SJSA1 (cell line): ENCODE results near the gene ALX1. TPM values are rescaled to one million over a fixed set of nuclear protein-coding genes. Genes with fewer than 3 reads are reported as not detected.
"Not testable (repeated sequence)": the region's sequence is repeated elsewhere in the genome, so short reads cannot be mapped to it uniquely, and the experiment has no call there.

Experiments used
- DNase-seq, 2 experiments: peaks; one replicate each; pipeline ENCODE4 v3.0.0-alpha.2; 2015 to 2020; ENCODE audit warnings: low spot score in 2 of 2, low read depth in 1 of 2
- H3K27ac ChIP-seq: fragments of 250-450 bp; sonication (Bioruptor Pico); 2 replicates; pipeline ENCODE4 v1.5.1; 2020; ENCODE audit warnings: mild to moderate bottlenecking, moderate library complexity
- H3K27me3 ChIP-seq: fragments of 250-450 bp; sonication (Bioruptor Pico); replicated peaks from 2 replicates; pipeline ENCODE4 v1.5.1; 2020; ENCODE audit warnings: mild to moderate bottlenecking, moderate library complexity
- H3K36me3 ChIP-seq: fragments of 250-450 bp; sonication (Bioruptor Pico); 2 replicates; pipeline ENCODE4 v1.5.1; 2020; ENCODE audit warnings: mild to moderate bottlenecking
- H3K4me1 ChIP-seq: fragments of 250-450 bp; sonication (Bioruptor Pico); replicated peaks from 2 replicates; pipeline ENCODE4 v1.6.1; 2021; ENCODE audit warnings: mild to moderate bottlenecking
- H3K4me3 ChIP-seq: fragments of 250-450 bp; sonication (Bioruptor Pico); 2 replicates; pipeline ENCODE4 v1.5.1; 2020; ENCODE audit warnings: mild to moderate bottlenecking
- H3K9me3 ChIP-seq: fragments of 250-450 bp; sonication (Bioruptor Pico); replicated peaks from 2 replicates; pipeline ENCODE4 v1.5.1; 2020; ENCODE audit warnings: mild to moderate bottlenecking
- total RNA-seq: library from RNA; depleted of rRNA; stranded (reverse); fragments of >200 nt; shearing (Covaris generic); gene quantifications from 2 replicates; pipeline ENCODE4 v1.2.3, GENCODE V29; 2014; rRNA removed

The ALX1 gene
- total RNA-seq, 1 experiment from 2014 or later: not detected

DNA sequence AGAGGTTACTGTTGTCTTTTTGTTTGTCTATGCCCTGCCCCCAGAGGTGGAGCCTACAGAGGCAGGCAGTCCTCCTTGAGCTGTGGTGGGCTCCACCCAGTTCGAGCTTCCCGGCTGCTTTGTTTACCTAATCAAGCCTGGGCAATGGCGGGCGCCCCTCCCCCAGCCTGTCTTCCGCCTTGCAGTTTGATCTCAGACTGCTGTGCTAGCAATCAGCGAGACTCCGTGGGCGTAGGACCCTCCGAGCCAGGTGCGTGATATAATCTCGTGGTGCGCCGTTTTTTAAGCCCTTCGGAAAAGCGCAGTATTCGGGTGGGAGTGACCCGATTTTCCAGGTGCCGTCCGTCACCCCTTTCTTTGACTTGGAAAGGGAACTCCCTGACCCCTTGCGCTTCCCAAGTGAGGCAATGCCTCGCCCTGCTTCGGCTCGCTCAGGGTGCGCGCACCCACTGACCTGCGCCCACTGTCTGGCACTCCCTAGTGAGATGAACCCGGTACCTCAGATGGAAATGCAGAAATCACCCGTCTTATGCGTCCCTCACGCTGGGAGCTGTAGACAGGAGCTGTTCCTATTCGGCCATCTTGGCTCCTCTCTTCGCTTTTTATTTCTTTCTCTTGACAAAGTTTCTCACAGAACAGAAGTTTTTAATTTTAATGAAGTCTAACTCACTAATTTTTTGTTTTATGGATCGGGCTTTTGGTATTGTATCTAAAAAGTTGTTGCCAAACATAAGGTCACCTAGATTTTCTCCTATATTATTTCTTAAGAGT, 38.0 kb downstream of the ALX1 start:
- DNase-seq, H3K27ac ChIP-seq, H3K36me3 ChIP-seq, H3K4me3 ChIP-seq, H3K9me3 ChIP-seq, H3K4me1 ChIP-seq, H3K27me3 ChIP-seq: not testable (repeated sequence)

DNA sequence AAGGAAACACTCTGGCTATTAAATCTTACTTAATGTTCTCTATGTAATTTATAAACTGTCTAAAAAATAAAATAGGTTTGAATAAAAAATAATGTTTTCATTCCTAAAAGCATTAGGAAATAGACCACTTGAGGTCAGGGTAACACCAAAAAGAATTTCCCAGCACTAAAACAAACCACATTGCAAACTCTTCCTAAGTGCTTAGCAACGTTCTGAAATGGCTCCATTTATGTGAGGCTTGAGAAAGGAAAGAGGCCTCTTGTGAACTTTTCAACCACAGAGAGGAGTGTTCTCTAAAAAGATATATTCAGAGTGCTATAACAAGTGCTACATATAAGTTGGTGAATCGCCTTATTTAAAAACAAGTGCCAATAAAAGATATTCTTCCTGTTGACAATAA, 42.7 kb downstream of the ALX1 start:
- Histone ChIP-seq H3K36me3 (no peaks in the 10 kb centered on the region), H3K27ac (no peak overlapping the region), H3K4me1 (no peaks in the 10 kb centered on the region), H3K9me3 (no peaks in the 10 kb centered on the region), H3K27me3 (no peaks in the 10 kb centered on the region), H3K4me3 (no peak overlapping the region)
- no peak for DNase-seq

DNA sequence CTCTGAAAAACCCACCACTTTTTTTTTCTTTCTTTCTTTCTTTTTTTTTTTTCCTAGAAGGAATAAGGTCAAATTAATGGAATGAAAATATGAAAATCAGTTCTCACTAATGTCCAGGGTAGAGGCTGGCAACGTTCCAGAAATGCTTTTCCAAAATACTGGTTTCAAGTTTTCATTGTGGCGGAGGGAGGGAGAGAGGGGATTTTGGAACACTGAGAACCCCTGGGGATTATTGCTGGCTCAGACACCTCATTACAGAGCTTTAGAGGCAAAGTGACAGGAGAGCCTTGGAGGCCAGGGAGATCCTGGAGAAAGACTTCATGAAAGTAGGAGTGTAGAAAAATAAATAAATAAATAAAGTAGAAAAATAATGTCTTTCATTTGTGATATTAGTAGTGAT, 45.4 kb downstream of the ALX1 start:
- no peak overlapping the region for H3K27ac ChIP-seq
- H3K4me1 ChIP-seq: no peaks in the 10 kb centered on the region
- no peak overlapping the region for H3K4me3 ChIP-seq
- no peaks in the 10 kb centered on the region for H3K36me3 ChIP-seq
- no peak for DNase-seq
- H3K27me3 ChIP-seq: no peaks in the 10 kb centered on the region
- H3K9me3 ChIP-seq: no peaks in the 10 kb centered on the region

DNA sequence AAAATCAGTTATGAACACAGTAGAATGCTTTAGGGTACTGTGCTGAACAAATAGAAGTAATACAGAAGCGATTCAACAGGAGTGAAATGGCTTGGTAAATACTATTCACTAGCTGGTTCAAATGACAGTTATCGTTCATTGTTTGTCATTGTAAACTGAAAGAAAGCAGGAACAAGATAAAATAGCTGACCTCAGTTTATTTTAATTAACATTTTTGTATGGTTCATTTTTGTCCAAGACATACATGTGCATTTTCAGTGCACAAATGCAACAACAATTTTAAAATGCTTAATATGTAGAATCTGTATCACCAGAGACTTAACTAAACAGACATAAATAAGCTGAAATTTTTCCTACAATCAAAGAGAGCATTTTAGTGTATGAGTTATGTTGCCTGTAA, 49.9 kb downstream of the ALX1 start:
- Histone ChIP-seq H3K4me1 (no peaks in the 10 kb centered on the region), H3K27ac (no peak overlapping the region), H3K36me3 (no peaks in the 10 kb centered on the region), H3K9me3 (no peaks in the 10 kb centered on the region), H3K4me3 (no peak overlapping the region), H3K27me3 (no peaks in the 10 kb centered on the region)
- DNase-seq: no peak

DNA sequence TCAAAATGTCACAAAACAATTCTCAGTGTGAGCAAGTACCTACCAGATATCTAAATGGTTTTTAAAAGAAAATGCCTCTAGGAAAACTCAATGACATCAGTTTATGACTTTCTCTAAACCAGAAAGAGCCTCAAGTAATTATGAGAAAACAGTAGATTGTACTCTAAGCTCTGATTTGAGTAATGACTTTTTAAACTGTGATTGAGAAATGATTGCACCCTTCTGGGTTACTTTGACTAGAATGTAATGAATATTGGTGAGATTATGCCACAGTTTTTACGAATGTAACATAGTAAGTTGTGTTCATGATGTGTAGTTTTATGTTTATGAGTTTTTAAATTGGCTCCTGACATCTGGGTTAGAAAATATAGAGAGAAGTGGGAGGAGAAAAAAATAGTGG, 68.8 kb downstream of the ALX1 start:
- no peaks in the 10 kb centered on the region for H3K36me3 ChIP-seq
- DNase-seq: no peak
- no peaks in the 10 kb centered on the region for H3K9me3 ChIP-seq
- no peaks in the 10 kb centered on the region for H3K4me1 ChIP-seq
- no peak overlapping the region for H3K27ac ChIP-seq
- H3K27me3 ChIP-seq: no peaks in the 10 kb centered on the region
- H3K4me3 ChIP-seq: no peak overlapping the region

DNA sequence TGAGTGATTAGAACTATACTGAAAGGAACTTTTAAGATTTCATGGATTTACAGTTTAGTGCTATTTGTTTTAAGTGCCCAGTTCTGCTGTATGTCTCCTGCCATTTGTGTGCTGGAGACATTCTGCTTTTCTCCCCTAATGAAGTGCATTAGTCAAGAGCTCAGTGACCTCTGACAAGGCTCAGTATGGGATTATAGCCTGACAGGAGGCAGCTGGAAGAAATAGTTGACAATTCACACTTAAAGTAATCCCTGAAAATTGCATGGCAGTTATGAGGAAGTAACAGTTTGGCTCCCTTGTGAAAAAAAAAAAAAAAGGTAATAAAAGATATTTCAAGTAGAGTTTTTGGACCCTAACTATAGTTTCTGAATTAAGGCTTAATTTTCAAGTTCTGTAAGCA, 70.3 kb downstream of the ALX1 start:
- Histone ChIP-seq H3K27ac (no peak overlapping the region), H3K36me3 (no peaks in the 10 kb centered on the region), H3K9me3 (no peaks in the 10 kb centered on the region), H3K4me1 (no peaks in the 10 kb centered on the region), H3K4me3 (no peak overlapping the region), H3K27me3 (no peaks in the 10 kb centered on the region)
- no peak for DNase-seq

Other genes starting within 250 kb of the ALX1 start
- gene TSPAN19, start 243.9 kb upstream of the ALX1 start, total RNA-seq: not detected in 2 replicates
- not detected in 2 replicates for gene LRRIQ1, start 243.9 kb upstream of the ALX1 start, total RNA-seq